Endothelial cell (in vitro differentiated cells): ENCODE results near the gene GALNT17. TPM values are rescaled to one million over a fixed set of nuclear protein-coding genes. Genes with fewer than 3 reads are reported as not detected.

Experiments used
- DNase-seq: peaks from one replicate; pipeline ENCODE4 v3.0.0; 2021; ENCODE audit warnings: low spot score
- H3K27ac Mint-ChIP-seq: one replicate; pipeline ENCODE4 v1.8.0; 2021; ENCODE audit warnings: mixed read lengths, inconsistent platforms; ENCODE audit not compliant: unreplicated experiment
- H3K27me3 Mint-ChIP-seq: one replicate; pipeline ENCODE4 v1.8.0; 2021; ENCODE audit warnings: mild to moderate bottlenecking, moderate library complexity, mixed read lengths, inconsistent platforms; ENCODE audit not compliant: unreplicated experiment
- H3K36me3 Mint-ChIP-seq: one replicate; pipeline ENCODE4 v1.8.0; 2021; ENCODE audit warnings: mild to moderate bottlenecking, low read depth, mixed read lengths, inconsistent platforms; ENCODE audit not compliant: unreplicated experiment
- H3K4me1 Mint-ChIP-seq: one replicate; pipeline ENCODE4 v1.8.0; 2021; ENCODE audit warnings: mild to moderate bottlenecking, mixed read lengths, inconsistent platforms; ENCODE audit not compliant: unreplicated experiment
- H3K4me3 Mint-ChIP-seq: one replicate; pipeline ENCODE4 v1.8.0; 2021; ENCODE audit warnings: mild to moderate bottlenecking, mixed read lengths, inconsistent platforms; ENCODE audit not compliant: unreplicated experiment
- H3K9me3 Mint-ChIP-seq: one replicate; pipeline ENCODE4 v1.8.0; 2021; ENCODE audit warnings: mixed read lengths, inconsistent platforms; ENCODE audit not compliant: unreplicated experiment
- CTCF ChIP-seq: fragments of 200-600 bp; sonication (generic); IDR thresholded peaks from one replicate; pipeline ENCODE4 v1.5.0; 2021; ENCODE audit warnings: antibody characterized with exemption; ENCODE audit not compliant: unreplicated experiment
- total RNA-seq: library from RNA; stranded (reverse); fragmentation: NEBNext Ultra II Directional; extraction: Animal tissue kit (Norgen Biotek cat#: 25700); gene quantifications from one replicate; pipeline ENCODE4 v1.2.1, GENCODE V29; 2021; ENCODE audit not compliant: unreplicated experiment

GALNT17 gene
- total RNA-seq, 1 donor from 2014 or later = 0.38 TPM

- no peak for DNase-seq
- Mint-ChIP-seq H3K9me3 (peaks cover 6% of the 10 kb centered on the region), H3K36me3 (no peaks in the 10 kb centered on the region), H3K4me1 (no peaks in the 10 kb centered on the region), H3K4me3 (no peak overlapping the region), H3K27ac (no peak overlapping the region), H3K27me3 (peaks cover 2% of the 10 kb centered on the region)
- no peak for TF ChIP-seq CTCF
These were observed 377.4 kb downstream of the GALNT17 start for GRCh38 chr7:71509381-71509780.

- Mint-ChIP-seq H3K4me3 (no peak overlapping the region), H3K27ac (no peak overlapping the region), H3K36me3 (peaks cover 5% of the 10 kb centered on the region), H3K27me3 (peaks cover 2% of the 10 kb centered on the region), H3K4me1 (no peaks in the 10 kb centered on the region), H3K9me3 (peaks cover 20% of the 10 kb centered on the region)
- DNase-seq = no peak
- TF ChIP-seq CTCF = peak; percentile 18
These were observed 379.4 kb downstream of the GALNT17 start for GRCh38 chr7:71511361-71511807.

GRCh38 chr7:71517940-71518699 is 386.2 kb downstream of the GALNT17 start:
- no peak overlapping the region for H3K4me3 Mint-ChIP-seq
- no peaks in the 10 kb centered on the region for H3K4me1 Mint-ChIP-seq
- H3K27me3 Mint-ChIP-seq = no peaks in the 10 kb centered on the region
- no peak overlapping the region for H3K27ac Mint-ChIP-seq
- peaks cover 8% of the 10 kb centered on the region for H3K36me3 Mint-ChIP-seq
- no peak for DNase-seq
- peaks cover 39% of the 10 kb centered on the region for H3K9me3 Mint-ChIP-seq
- no peak for TF ChIP-seq CTCF

- no peaks in the 10 kb centered on the region for H3K27me3 Mint-ChIP-seq
- H3K36me3 Mint-ChIP-seq = peaks cover 8% of the 10 kb centered on the region
- no peaks in the 10 kb centered on the region for H3K4me1 Mint-ChIP-seq
- H3K9me3 Mint-ChIP-seq = peaks cover 34% of the 10 kb centered on the region
- no peak overlapping the region for H3K4me3 Mint-ChIP-seq
- no peak for DNase-seq
- TF ChIP-seq CTCF = no peak
- no peak overlapping the region for H3K27ac Mint-ChIP-seq
These were observed 386.9 kb downstream of the GALNT17 start for GRCh38 chr7:71518880-71519279.

GRCh38 chr7:71521506-71521905 is 389.6 kb downstream of the GALNT17 start:
- Mint-ChIP-seq H3K9me3 (peaks cover 19% of the 10 kb centered on the region), H3K4me3 (no peak overlapping the region), H3K36me3 (peaks cover 4% of the 10 kb centered on the region), H3K27me3 (no peaks in the 10 kb centered on the region), H3K4me1 (no peaks in the 10 kb centered on the region), H3K27ac (no peak overlapping the region)
- TF ChIP-seq CTCF = no peak
- DNase-seq = no peak
